DMS 273 (cell line): Measurements from ENCODE around the gene RCL1.
"Not testable (repeated sequence)": the region's sequence is repeated elsewhere in the genome, so short reads cannot be mapped to it uniquely, and the experiment has no call there.

Source experiments
- DNase-seq: peaks from one replicate; lab custom pipeline; 2025; ENCODE audit not compliant: unreplicated experiment; lab: John Stamatoyannopoulos, UW

The RCL1 gene

GRCh38 chr9:4783191-4783590 is 9.6 kb upstream of the RCL1 start:
- DNase-seq, result not testable (repeated sequence)

- DNase-seq, result no peak
Measured at GRCh38 chr9:4784403-4784802, 8.3 kb upstream of the RCL1 start.

GRCh38 chr9:4786599-4786998 is 6.1 kb upstream of the RCL1 start:
- no peak for DNase-seq

- no peak for DNase-seq
Measured at GRCh38 chr9:4787876-4788275, 4.9 kb upstream of the RCL1 start.

GRCh38 chr9:4788703-4789102 is 4.0 kb upstream of the RCL1 start:
- no peak for DNase-seq

- DNase-seq, result no peak
Measured at GRCh38 chr9:4792054-4792571, 631 bp upstream of the RCL1 start.

- peak; percentile 34 for DNase-seq
Measured at GRCh38 chr9:4793459-4794395, 983 bp downstream of the RCL1 start.

GRCh38 chr9:4794691-4795090 is 1.9 kb downstream of the RCL1 start:
- no peak for DNase-seq

GRCh38 chr9:4795108-4795507 is 2.4 kb downstream of the RCL1 start:
- not testable (repeated sequence) for DNase-seq

- no peak for DNase-seq
Measured at GRCh38 chr9:4796530-4796929, 3.8 kb downstream of the RCL1 start.

GRCh38 chr9:4796988-4797853 is 4.5 kb downstream of the RCL1 start:
- peak; percentile 66 for DNase-seq

- no peak for DNase-seq
Measured at GRCh38 chr9:4797854-4798150, 5.1 kb downstream of the RCL1 start.

- DNase-seq, result peak; percentile 56
Measured at GRCh38 chr9:4798281-4799032, 5.7 kb downstream of the RCL1 start.

GRCh38 chr9:4799033-4799430 is 6.3 kb downstream of the RCL1 start:
- no peak for DNase-seq

- DNase-seq, result no peak
Measured at GRCh38 chr9:4799775-4800174, 7.0 kb downstream of the RCL1 start.

- no peak for DNase-seq
Measured at GRCh38 chr9:4801156-4801555, 8.4 kb downstream of the RCL1 start.

GRCh38 chr9:4803670-4804530 is 11.2 kb downstream of the RCL1 start:
- DNase-seq, result no peak

GRCh38 chr9:4804531-4805016 is 11.8 kb downstream of the RCL1 start:
- no peak for DNase-seq

GRCh38 chr9:4805191-4805918 is 12.6 kb downstream of the RCL1 start:
- DNase-seq, result no peak
